GM23338 (cell line): ENCODE results near the gene DNAJC19. TPM values are rescaled to one million over a fixed set of nuclear protein-coding genes. Genes with fewer than 3 reads are reported as not detected.

ENCODE experiments used
- ATAC-seq: fragments of 200-7000 bp; cut with Tn5 transposase; 3 replicates; pipeline ENCODE4 v1.9.1; 2020
- DNase-seq: peaks from one replicate; pipeline ENCODE4 v3.0.0-alpha.2; 2015; ENCODE audit warnings: low spot score
- H2AFZ ChIP-seq: fragments of 200-600 bp; sonication (generic); 2 replicates; pipeline ENCODE4 v1.8.0; 2016; ENCODE audit warnings: antibody characterized with exemption, mild to moderate bottlenecking, moderate library complexity
- H3F3A ChIP-seq: fragments of 200-600 bp; sonication (generic); replicated peaks from 2 replicates; pipeline ENCODE4 v1.8.0; 2017; ENCODE audit warnings: antibody characterized with exemption, mixed run types, low read depth
- H3K27ac ChIP-seq: fragments of 200-600 bp; sonication (generic); 2 replicates; pipeline ENCODE4 v1.6.1; 2016; ENCODE audit warnings: low read depth
- H3K27me3 ChIP-seq: fragments of 200-600 bp; sonication (generic); 2 replicates; pipeline ENCODE4 v1.8.0; 2016; ENCODE audit warnings: mild to moderate bottlenecking, mixed run types, moderate library complexity; ENCODE audit not compliant: insufficient read depth
- H3K36me3 ChIP-seq: fragments of 200-600 bp; sonication (generic); 2 replicates; pipeline ENCODE4 v1.8.0; 2016; ENCODE audit warnings: mild to moderate bottlenecking; ENCODE audit not compliant: insufficient read depth
- H3K4me1 ChIP-seq: fragments of 200-600 bp; sonication (generic); 2 replicates; pipeline ENCODE4 v1.8.0; 2016; ENCODE audit warnings: mild to moderate bottlenecking, moderate library complexity; ENCODE audit not compliant: insufficient read depth
- H3K4me2 ChIP-seq: fragments of 200-600 bp; sonication (generic); 2 replicates; pipeline ENCODE4 v1.7.1; 2017; ENCODE audit warnings: mixed run types
- H3K4me3 ChIP-seq: fragments of 200-600 bp; sonication (generic); 2 replicates; pipeline ENCODE4 v1.6.1; 2016; ENCODE audit warnings: mixed run types
- H3K79me2 ChIP-seq: fragments of 200-600 bp; sonication (generic); replicated peaks from 2 replicates; pipeline ENCODE4 v1.8.0; 2017; ENCODE audit warnings: mild to moderate bottlenecking; ENCODE audit not compliant: insufficient read depth
- H3K9me2 ChIP-seq: fragments of 200-600 bp; sonication (generic); 2 replicates; pipeline ENCODE4 v1.8.0; 2017; ENCODE audit not compliant: insufficient read depth
- H4K20me1 ChIP-seq: fragments of 200-600 bp; sonication (generic); replicated peaks from 2 replicates; pipeline ENCODE4 v1.8.0; 2017; ENCODE audit warnings: mild to moderate bottlenecking; ENCODE audit not compliant: insufficient read depth
- H3K27ac Mint-ChIP-seq: 2 replicates; pipeline ENCODE4 v1.8.0; 2020; ENCODE audit warnings: inconsistent platforms, mild to moderate bottlenecking, moderate library complexity, mixed read lengths
- H3K27me3 Mint-ChIP-seq: 3 replicates; pipeline ENCODE4 v1.8.0; 2022; ENCODE audit warnings: low read depth, mild to moderate bottlenecking, moderate library complexity, mixed read lengths, inconsistent platforms; ENCODE audit not compliant: insufficient read depth, poor library complexity
- H3K36me3 Mint-ChIP-seq: 3 replicates; pipeline ENCODE4 v1.8.0; 2021; ENCODE audit warnings: low read depth, mild to moderate bottlenecking, inconsistent platforms, moderate library complexity, mixed read lengths
- H3K4me1 Mint-ChIP-seq: 3 replicates; pipeline ENCODE4 v1.8.0; 2020; ENCODE audit warnings: mild to moderate bottlenecking, inconsistent platforms, mixed read lengths
- H3K4me3 Mint-ChIP-seq: 3 replicates; pipeline ENCODE4 v1.8.0; 2021; ENCODE audit warnings: moderate library complexity, mild to moderate bottlenecking, inconsistent platforms, mixed read lengths
- H3K9me3 Mint-ChIP-seq: 3 replicates; pipeline ENCODE4 v1.8.0; 2020; ENCODE audit warnings: moderate library complexity, mild to moderate bottlenecking, inconsistent platforms, mixed read lengths
- CREB1 ChIP-seq: fragments of 250-450 bp; sonication (Bioruptor Pico); IDR thresholded peaks from 2 replicates; pipeline ENCODE4 v1.5.0; 2020; ENCODE audit warnings: low read depth, mild to moderate bottlenecking, moderate library complexity
- CTCF ChIP-seq, 2 experiments: fragments of 200-600 bp in 1 of 2; sonication (generic) in 1 of 2; conservative IDR thresholded peaks; 2 replicates each; pipeline versions ENCODE4 v1.5.1 to v1.6.1; 2016 to 2017; ENCODE audit warnings: antibody characterized with exemption in 2 of 2, low read depth in 2 of 2, mild to moderate bottlenecking in 2 of 2, moderate library complexity in 1 of 2
- ETS1 ChIP-seq: IDR thresholded peaks from 2 replicates; pipeline ENCODE4 v1.6.1; 2016; ENCODE audit warnings: antibody characterized with exemption
- EZH2 ChIP-seq: fragments of 200-600 bp; sonication (generic); IDR thresholded peaks from one replicate; pipeline ENCODE4 v1.8.0; 2017; ENCODE audit warnings: antibody characterized with exemption, mild to moderate bottlenecking, low read depth; ENCODE audit not compliant: unreplicated experiment
- EZH2phosphoT487 ChIP-seq: fragments of 200-600 bp; sonication (generic); IDR thresholded peaks from one replicate; pipeline ENCODE4 v1.8.1; 2018; ENCODE audit warnings: antibody characterized with exemption; ENCODE audit not compliant: unreplicated experiment
- JUNB ChIP-seq: IDR thresholded peaks from one replicate; pipeline ENCODE4 v1.6.1; 2016; ENCODE audit warnings: antibody characterized with exemption; ENCODE audit not compliant: unreplicated experiment
- NANOG ChIP-seq: IDR thresholded peaks from 2 replicates; pipeline ENCODE4 v1.6.1; 2016; ENCODE audit warnings: antibody characterized with exemption, borderline replicate concordance
- REST ChIP-seq: IDR thresholded peaks from one replicate; pipeline ENCODE4 v1.6.1; 2018; ENCODE audit warnings: antibody characterized with exemption; ENCODE audit not compliant: unreplicated experiment
- STAT1 ChIP-seq: IDR thresholded peaks from one replicate; pipeline ENCODE4 v1.6.1; 2016; ENCODE audit warnings: antibody characterized with exemption; ENCODE audit not compliant: unreplicated experiment
- ZNF114 ChIP-seq: fragments of 250-450 bp; sonication (Bioruptor Pico); IDR thresholded peaks from 2 replicates; pipeline ENCODE4 v1.5.0; 2020; ENCODE audit warnings: mild to moderate bottlenecking, moderate library complexity
- ZNF331 ChIP-seq: fragments of 250-450 bp; sonication (Bioruptor Pico); IDR thresholded peaks from 2 replicates; pipeline ENCODE4 v1.5.0; 2020; ENCODE audit warnings: low read depth, mild to moderate bottlenecking, moderate library complexity
- polyA plus RNA-seq: library from polyadenylated mRNA; unstranded; fragments of >200 nt; fragmentation: Nextera tagmentation; extraction: Ambion mirVana; gene quantifications from 2 replicates; pipeline ENCODE4 v1.2.1, GENCODE V29; 2016
- total RNA-seq: library from RNA; depleted of rRNA; stranded (reverse); fragments of >200 nt; shearing (Covaris generic); gene quantifications from 2 replicates; pipeline ENCODE4 v1.2.3, GENCODE V29; 2014

DNAJC19 gene
- total and polyA plus RNA-seq, 2 experiments from 2014 or later, result 33.4 to 312 TPM

- H3K36me3 Mint-ChIP-seq, result peaks cover 22% of the 10 kb centered on the region
- no peaks in the 10 kb centered on the region for H3K27me3 ChIP-seq
- no peaks in the 10 kb centered on the region for H3K79me2 ChIP-seq
- no peak for TF ChIP-seq JUNB
- TF ChIP-seq REST, result no peak
- no peak for TF ChIP-seq STAT1
- no peak for TF ChIP-seq CTCF (conservative IDR thresholded peaks at IDR 0.05; ENCODE audit: low read depth in 2 of 2)
- TF ChIP-seq CREB1, result no peak
- no peak for TF ChIP-seq NANOG
- TF ChIP-seq EZH2phosphoT487, result no peak
- TF ChIP-seq EZH2, result no peak
- TF ChIP-seq ETS1, result no peak
- H3K4me1 Mint-ChIP-seq, result peaks cover 6% of the 10 kb centered on the region; the same call in 2 of the 3 replicates
- H3K9me3 Mint-ChIP-seq, result no peaks in the 10 kb centered on the region
- no peaks in the 10 kb centered on the region for H3K9me2 ChIP-seq
- H3K4me2 ChIP-seq, result no peak overlapping the region
- peaks cover 14% of the 10 kb centered on the region; the same call in 1 of the 2 replicates for H3K36me3 ChIP-seq
- no peak overlapping the region for H3K27ac Mint-ChIP-seq
- no peak overlapping the region for H2AFZ ChIP-seq
- no peaks in the 10 kb centered on the region; the same call in 1 of the 2 replicates for H4K20me1 ChIP-seq
- ATAC-seq, result no peak
- no peak overlapping the region for H3K4me3 ChIP-seq
- no peaks in the 10 kb centered on the region for H3F3A ChIP-seq
- no peaks in the 10 kb centered on the region for H3K27me3 Mint-ChIP-seq
- no peaks in the 10 kb centered on the region for H3K4me1 ChIP-seq
- 0 out of 2 replicates have a peak overlapping the region, but pooled peaks have one; percentile 79 for H3K27ac ChIP-seq
- no peak for DNase-seq
- H3K4me3 Mint-ChIP-seq, result no peak overlapping the region
Observed at GRCh38 chr3:180980611-180981010, 8.9 kb downstream of the DNAJC19 start.

GRCh38 chr3:180979961-180980360, 9.6 kb downstream of the DNAJC19 start:
- Histone ChIP-seq H3F3A (no peaks in the 10 kb centered on the region), H3K4me3 (no peak overlapping the region), H3K4me1 (no peaks in the 10 kb centered on the region), H3K79me2 (no peaks in the 10 kb centered on the region), H2AFZ (no peak overlapping the region), H3K36me3 (peaks cover 14% of the 10 kb centered on the region; the same call in 1 of the 2 replicates), H3K27me3 (no peaks in the 10 kb centered on the region), H4K20me1 (no peaks in the 10 kb centered on the region; the same call in 1 of the 2 replicates), H3K4me2 (no peak overlapping the region), H3K9me2 (no peaks in the 10 kb centered on the region), H3K27ac (0 out of 2 replicates have a peak overlapping the region, but pooled peaks have one; percentile 9)
- Mint-ChIP-seq H3K4me1 (peaks cover 6% of the 10 kb centered on the region; the same call in 2 of the 3 replicates), H3K27me3 (no peaks in the 10 kb centered on the region), H3K9me3 (no peaks in the 10 kb centered on the region), H3K4me3 (no peak overlapping the region), H3K36me3 (peaks cover 25% of the 10 kb centered on the region), H3K27ac (no peak overlapping the region)
- no peak for DNase-seq
- ATAC-seq, result no peak
- no peak for TF ChIP-seq ZNF114
- TF ChIP-seq NANOG, result no peak
- TF ChIP-seq STAT1, result no peak
- no peak for TF ChIP-seq EZH2phosphoT487
- no peak for TF ChIP-seq ZNF331 (CRISPR knock-in tag)
